Measurements from ENCODE around the gene KCNMA1. TPM values are rescaled to one million over a fixed set of nuclear protein-coding genes. Genes with fewer than 3 reads are reported as not detected.

KCNMA1 gene
- total RNA-seq, 3 donors from 2014 or later: 45.4 to 312 (median 62.4) TPM

- Histone ChIP-seq H3K36me3 (ENCODE audit: low read depth) (no peaks in the 10 kb centered on the region), H3K9me3 (no peaks in the 10 kb centered on the region), H3K4me3 (no peak overlapping the region), H3K4me1 (ENCODE audit: low read depth) (no peaks in the 10 kb centered on the region)
- no peak for ATAC-seq
- intact Hi-C loops (cut with DNase I, micrococcal nuclease): no loop called here
- TF ChIP-seq CTCF (IDR thresholded peaks at IDR 0.05): no peak
- no peak for DNase-seq
Observed at GRCh38 chr10:77357611-77358310, 279.8 kb downstream of the KCNMA1 start.

- DNase-seq (no peak), ATAC-seq (no peak)
- no peaks in the 10 kb centered on the region for H3K9me3 ChIP-seq
- H3K4me3 ChIP-seq: no peak overlapping the region
- H3K4me1 ChIP-seq (ENCODE audit: low read depth): no peaks in the 10 kb centered on the region
- intact Hi-C loops (cut with DNase I, micrococcal nuclease): no loop called here
- TF ChIP-seq CTCF (IDR thresholded peaks at IDR 0.05): no peak
- H3K36me3 ChIP-seq (ENCODE audit: low read depth): no peaks in the 10 kb centered on the region
Observed at GRCh38 chr10:77357185-77357584, 280.4 kb downstream of the KCNMA1 start.

GRCh38 chr10:77355844-77356243, 281.8 kb downstream of the KCNMA1 start:
- ATAC-seq: no peak
- no peak for TF ChIP-seq CTCF (IDR thresholded peaks at IDR 0.05)
- H3K36me3 ChIP-seq (ENCODE audit: low read depth): no peaks in the 10 kb centered on the region
- H3K9me3 ChIP-seq: no peaks in the 10 kb centered on the region
- intact Hi-C loops (cut with DNase I, micrococcal nuclease): no loop called here
- H3K4me3 ChIP-seq: no peak overlapping the region
- DNase-seq: no peak
- H3K4me1 ChIP-seq (ENCODE audit: low read depth): no peaks in the 10 kb centered on the region

- Histone ChIP-seq H3K4me1 (ENCODE audit: low read depth) (no peaks in the 10 kb centered on the region), H3K4me3 (no peak overlapping the region), H3K36me3 (ENCODE audit: low read depth) (no peaks in the 10 kb centered on the region), H3K9me3 (no peaks in the 10 kb centered on the region)
- ATAC-seq (no peak), DNase-seq (no peak)
- intact Hi-C loops (cut with DNase I, micrococcal nuclease): no loop called here
- TF ChIP-seq CTCF (IDR thresholded peaks at IDR 0.05): no peak
Observed at GRCh38 chr10:77351386-77351785, 286.2 kb downstream of the KCNMA1 start.

- Histone ChIP-seq H3K9me3 (no peaks in the 10 kb centered on the region), H3K4me3 (no peak overlapping the region), H3K36me3 (ENCODE audit: low read depth) (no peaks in the 10 kb centered on the region), H3K4me1 (ENCODE audit: low read depth) (no peaks in the 10 kb centered on the region)
- TF ChIP-seq CTCF (IDR thresholded peaks at IDR 0.05): no peak
- ATAC-seq: peak; percentile 82
- intact Hi-C loops (cut with DNase I, micrococcal nuclease): no loop called here
- peak in 1 of 3 donors; percentile 51 for DNase-seq
Observed at GRCh38 chr10:77350711-77351119, 286.9 kb downstream of the KCNMA1 start.

GRCh38 chr10:77350134-77350533, 287.5 kb downstream of the KCNMA1 start:
- H3K9me3 ChIP-seq: no peaks in the 10 kb centered on the region
- no peak for DNase-seq
- intact Hi-C loops (cut with DNase I, micrococcal nuclease): no loop called here
- no peaks in the 10 kb centered on the region for H3K36me3 ChIP-seq (ENCODE audit: low read depth)
- ATAC-seq: no peak
- H3K4me1 ChIP-seq (ENCODE audit: low read depth): no peaks in the 10 kb centered on the region
- H3K4me3 ChIP-seq: no peak overlapping the region
- TF ChIP-seq CTCF (IDR thresholded peaks at IDR 0.05): no peak
